HG02763 (cell line): ENCODE measurements around the gene PTGES.
"Not testable (repeated sequence)": the region's sequence is repeated elsewhere in the genome, so short reads cannot be mapped to it uniquely, and the experiment has no call there.

Experiments used
- ATAC-seq: cut with Tn5 transposase; IDR thresholded peaks from one replicate; pipeline ENCODE4 v1.9.1; 2021; ENCODE audit warnings: mild to moderate bottlenecking, moderate library complexity; ENCODE audit not compliant: unreplicated experiment

The PTGES gene

GRCh38 chr9:129749052-129749451 is 3.8 kb downstream of the PTGES start:
- ATAC-seq, result not testable (repeated sequence)

- no peak for ATAC-seq
These were observed 4.6 kb downstream of the PTGES start for GRCh38 chr9:129748249-129748648.

GRCh38 chr9:129746092-129746777 is 6.6 kb downstream of the PTGES start:
- no peak for ATAC-seq

GRCh38 chr9:129745200-129745599 is 7.6 kb downstream of the PTGES start:
- no peak for ATAC-seq

GRCh38 chr9:129740666-129741464 is 12.0 kb downstream of the PTGES start:
- no peak for ATAC-seq

GRCh38 chr9:129740174-129740573 is 12.7 kb downstream of the PTGES start:
- no peak for ATAC-seq

GRCh38 chr9:129739432-129739831 is 13.4 kb downstream of the PTGES start:
- ATAC-seq, result no peak

- peak; percentile 69 for ATAC-seq
These were observed 15.2 kb downstream of the PTGES start for GRCh38 chr9:129737479-129738274.

GRCh38 chr9:129736334-129736733 is 16.5 kb downstream of the PTGES start:
- no peak for ATAC-seq

GRCh38 chr9:129735546-129735945 is 17.3 kb downstream of the PTGES start:
- ATAC-seq, result no peak

GRCh38 chr9:129733632-129733953 is 19.2 kb downstream of the PTGES start:
- no peak for ATAC-seq

- ATAC-seq, result no peak
These were observed 19.8 kb downstream of the PTGES start for GRCh38 chr9:129732946-129733631.

- no peak for ATAC-seq
These were observed 20.7 kb downstream of the PTGES start for GRCh38 chr9:129732100-129732499.

GRCh38 chr9:129731477-129732085 is 21.3 kb downstream of the PTGES start:
- ATAC-seq, result no peak

GRCh38 chr9:129728744-129729143 is 24.1 kb downstream of the PTGES start:
- ATAC-seq, result no peak

GRCh38 chr9:129726322-129727160 is 26.3 kb downstream of the PTGES start:
- ATAC-seq, result no peak

- no peak for ATAC-seq
These were observed 27.0 kb downstream of the PTGES start for GRCh38 chr9:129725795-129726251.

- ATAC-seq, result no peak
These were observed 28.2 kb downstream of the PTGES start for GRCh38 chr9:129724456-129725190.

- ATAC-seq, result no peak
These were observed 29.9 kb downstream of the PTGES start for GRCh38 chr9:129722913-129723312.
